NCI-H2196 treated with DMSO at 0.1 percent for 48 hours (cell line): ENCODE results near the gene BICRAL.
A peak's percentile ranks its signal among the peaks of the same experiment; 100 is the strongest.
"Not testable (repeated sequence)": the region's sequence is repeated elsewhere in the genome, so short reads cannot be mapped to it uniquely, and the experiment has no call there.

Experiments used
- DNase-seq: peaks from one replicate; lab custom pipeline; 2025; ENCODE audit not compliant: unreplicated experiment; lab: John Stamatoyannopoulos, UW

Gene BICRAL

GRCh38 chr6:42890311-42891198, 108.7 kb downstream of the BICRAL start:
- peak; percentile 90 for DNase-seq

GRCh38 chr6:42891199-42891722, 109.4 kb downstream of the BICRAL start:
- no peak for DNase-seq

GRCh38 chr6:42894041-42894828, 112.4 kb downstream of the BICRAL start:
- DNase-seq = not testable (repeated sequence)

- no peak for DNase-seq
These were observed 114.4 kb downstream of the BICRAL start for GRCh38 chr6:42896178-42896719.

GRCh38 chr6:42898891-42899361, 117.1 kb downstream of the BICRAL start:
- DNase-seq = peak; percentile 22

- no peak for DNase-seq
These were observed 118.0 kb downstream of the BICRAL start for GRCh38 chr6:42899871-42900270.

GRCh38 chr6:42901538-42901957, 119.7 kb downstream of the BICRAL start:
- peak; percentile 72 for DNase-seq

- DNase-seq = not testable (repeated sequence)
These were observed 120.8 kb downstream of the BICRAL start for GRCh38 chr6:42902429-42903263.

- no peak for DNase-seq
These were observed 122.6 kb downstream of the BICRAL start for GRCh38 chr6:42904467-42904866.

GRCh38 chr6:42907336-42907735, 125.5 kb downstream of the BICRAL start:
- DNase-seq = no peak

- no peak for DNase-seq
These were observed 128.0 kb downstream of the BICRAL start for GRCh38 chr6:42909835-42910234.

- DNase-seq = no peak
These were observed 129.5 kb downstream of the BICRAL start for GRCh38 chr6:42911171-42912021.

- no peak for DNase-seq
These were observed 132.7 kb downstream of the BICRAL start for GRCh38 chr6:42914546-42914945.

- no peak for DNase-seq
These were observed 133.9 kb downstream of the BICRAL start, which contains the start of gene PTCRA for GRCh38 chr6:42915732-42916131. TSS of gene PTCRA (plus strand) at chr6:42916053. CDS start at chr6:42916070, 17 bp downstream.

- DNase-seq = no peak
These were observed 134.4 kb downstream of the BICRAL start for GRCh38 chr6:42916288-42916687.
